ENCODE data around the gene GLT8D2. TPM values are rescaled to one million over a fixed set of nuclear protein-coding genes. Genes with fewer than 3 reads are reported as not detected.

Gene GLT8D2
- total RNA-seq, 1 donor from 2014 or later: 45.4 TPM

GRCh38 chr12:104059963-104060362, 10.0 kb upstream of the GLT8D2 start:
- Mint-ChIP-seq H3K36me3 (ENCODE audit: unreplicated experiment) (peaks cover 2% of the 10 kb centered on the region), H3K4me3 (ENCODE audit: unreplicated experiment) (no peak overlapping the region), H3K4me1 (ENCODE audit: unreplicated experiment) (peaks cover 5% of the 10 kb centered on the region), H3K27ac (ENCODE audit: unreplicated experiment) (no peak overlapping the region), H3K9me3 (ENCODE audit: unreplicated experiment) (no peaks in the 10 kb centered on the region), H3K27me3 (ENCODE audit: unreplicated experiment) (no peaks in the 10 kb centered on the region)
- TF ChIP-seq, protein P1, sequence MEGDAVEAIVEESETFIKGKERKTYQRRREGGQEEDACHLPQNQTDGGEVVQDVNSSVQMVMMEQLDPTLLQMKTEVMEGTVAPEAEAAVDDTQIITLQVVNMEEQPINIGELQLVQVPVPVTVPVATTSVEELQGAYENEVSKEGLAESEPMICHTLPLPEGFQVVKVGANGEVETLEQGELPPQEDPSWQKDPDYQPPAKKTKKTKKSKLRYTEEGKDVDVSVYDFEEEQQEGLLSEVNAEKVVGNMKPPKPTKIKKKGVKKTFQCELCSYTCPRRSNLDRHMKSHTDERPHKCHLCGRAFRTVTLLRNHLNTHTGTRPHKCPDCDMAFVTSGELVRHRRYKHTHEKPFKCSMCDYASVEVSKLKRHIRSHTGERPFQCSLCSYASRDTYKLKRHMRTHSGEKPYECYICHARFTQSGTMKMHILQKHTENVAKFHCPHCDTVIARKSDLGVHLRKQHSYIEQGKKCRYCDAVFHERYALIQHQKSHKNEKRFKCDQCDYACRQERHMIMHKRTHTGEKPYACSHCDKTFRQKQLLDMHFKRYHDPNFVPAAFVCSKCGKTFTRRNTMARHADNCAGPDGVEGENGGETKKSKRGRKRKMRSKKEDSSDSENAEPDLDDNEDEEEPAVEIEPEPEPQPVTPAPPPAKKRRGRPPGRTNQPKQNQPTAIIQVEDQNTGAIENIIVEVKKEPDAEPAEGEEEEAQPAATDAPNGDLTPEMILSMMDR (IDR thresholded peaks at IDR 0.05): no peak
- no peak for DNase-seq (ENCODE audit: extremely low spot score, unreplicated experiment)

GRCh38 chr12:104058802-104059201, 8.8 kb upstream of the GLT8D2 start:
- Mint-ChIP-seq H3K36me3 (ENCODE audit: unreplicated experiment) (peaks cover 2% of the 10 kb centered on the region), H3K27me3 (ENCODE audit: unreplicated experiment) (no peaks in the 10 kb centered on the region), H3K9me3 (ENCODE audit: unreplicated experiment) (no peaks in the 10 kb centered on the region), H3K4me1 (ENCODE audit: unreplicated experiment) (peaks cover 5% of the 10 kb centered on the region), H3K4me3 (ENCODE audit: unreplicated experiment) (no peak overlapping the region), H3K27ac (ENCODE audit: unreplicated experiment) (no peak overlapping the region)
- DNase-seq (ENCODE audit: extremely low spot score, unreplicated experiment): no peak
- TF ChIP-seq, protein P1 (IDR thresholded peaks at IDR 0.05): no peak

GRCh38 chr12:104057771-104058197, 7.8 kb upstream of the GLT8D2 start:
- H3K4me1 Mint-ChIP-seq (ENCODE audit: unreplicated experiment): no peaks in the 10 kb centered on the region

GRCh38 chr12:104056419-104056972, 6.5 kb upstream of the GLT8D2 start:
- no peaks in the 10 kb centered on the region for H3K9me3 Mint-ChIP-seq (ENCODE audit: unreplicated experiment)
- peaks cover 2% of the 10 kb centered on the region for H3K36me3 Mint-ChIP-seq (ENCODE audit: unreplicated experiment)
- H3K4me1 Mint-ChIP-seq (ENCODE audit: unreplicated experiment): peaks cover 1% of the 10 kb centered on the region
- TF ChIP-seq, protein P1 (IDR thresholded peaks at IDR 0.05): no peak
- no peak overlapping the region for H3K4me3 Mint-ChIP-seq (ENCODE audit: unreplicated experiment)
- no peaks in the 10 kb centered on the region for H3K27me3 Mint-ChIP-seq (ENCODE audit: unreplicated experiment)
- no peak for DNase-seq (ENCODE audit: extremely low spot score, unreplicated experiment)
- H3K27ac Mint-ChIP-seq (ENCODE audit: unreplicated experiment): no peak overlapping the region

More at GRCh38 chr12:104057771-104058197, 7.8 kb upstream of the GLT8D2 start:
- Mint-ChIP-seq H3K27ac (ENCODE audit: unreplicated experiment) (no peak overlapping the region), H3K36me3 (ENCODE audit: unreplicated experiment) (peaks cover 2% of the 10 kb centered on the region), H3K4me3 (ENCODE audit: unreplicated experiment) (no peak overlapping the region), H3K27me3 (ENCODE audit: unreplicated experiment) (no peaks in the 10 kb centered on the region), H3K9me3 (ENCODE audit: unreplicated experiment) (no peaks in the 10 kb centered on the region)
- DNase-seq (ENCODE audit: extremely low spot score, unreplicated experiment): no peak
- TF ChIP-seq, protein P1 (IDR thresholded peaks at IDR 0.05): peak; percentile 68

- Mint-ChIP-seq H3K4me1 (ENCODE audit: unreplicated experiment) (peaks cover 2% of the 10 kb centered on the region), H3K27me3 (ENCODE audit: unreplicated experiment) (no peaks in the 10 kb centered on the region), H3K36me3 (ENCODE audit: unreplicated experiment) (peaks cover 2% of the 10 kb centered on the region), H3K9me3 (ENCODE audit: unreplicated experiment) (no peaks in the 10 kb centered on the region), H3K4me3 (ENCODE audit: unreplicated experiment) (no peak overlapping the region), H3K27ac (ENCODE audit: unreplicated experiment) (no peak overlapping the region)
- no peak for DNase-seq (ENCODE audit: extremely low spot score, unreplicated experiment)
- TF ChIP-seq, protein P1 (IDR thresholded peaks at IDR 0.05): no peak
Measured at GRCh38 chr12:104055686-104056388, 5.8 kb upstream of the GLT8D2 start.

All from osteocyte (in vitro differentiated cells).